IPS DF 19.7 (cell line): ENCODE results near the gene UTP25.

Experiments used
- DNase-seq: peaks from one replicate; pipeline ENCODE4 v3.0.0-alpha.2; 2013; ENCODE audit warnings: low read depth, low spot score

The UTP25 gene

GRCh38 chr1:209839875-209840546, 12.2 kb downstream of the UTP25 start:
- no peak for DNase-seq

DNA sequence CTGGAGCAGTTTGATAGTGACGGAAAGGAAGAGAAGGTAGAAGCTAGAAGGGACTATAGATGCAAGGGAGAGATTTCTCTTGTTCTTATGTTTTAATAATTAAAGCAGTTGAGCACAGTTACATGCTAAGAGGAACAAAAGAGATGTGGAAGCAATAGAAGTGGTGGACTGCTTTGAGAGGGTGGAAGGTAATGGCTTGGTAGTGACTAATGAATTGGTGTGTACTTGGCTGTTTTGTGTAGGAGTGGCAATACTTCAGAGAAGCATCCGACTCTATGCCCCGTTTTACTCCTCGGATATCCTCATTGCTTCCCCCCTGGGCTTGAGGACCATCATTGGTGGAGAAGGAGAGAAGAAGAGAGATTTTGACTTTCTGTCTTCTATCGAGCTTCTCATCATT, 12.8 kb downstream of the UTP25 start:
- DNase-seq, result no peak

DNA sequence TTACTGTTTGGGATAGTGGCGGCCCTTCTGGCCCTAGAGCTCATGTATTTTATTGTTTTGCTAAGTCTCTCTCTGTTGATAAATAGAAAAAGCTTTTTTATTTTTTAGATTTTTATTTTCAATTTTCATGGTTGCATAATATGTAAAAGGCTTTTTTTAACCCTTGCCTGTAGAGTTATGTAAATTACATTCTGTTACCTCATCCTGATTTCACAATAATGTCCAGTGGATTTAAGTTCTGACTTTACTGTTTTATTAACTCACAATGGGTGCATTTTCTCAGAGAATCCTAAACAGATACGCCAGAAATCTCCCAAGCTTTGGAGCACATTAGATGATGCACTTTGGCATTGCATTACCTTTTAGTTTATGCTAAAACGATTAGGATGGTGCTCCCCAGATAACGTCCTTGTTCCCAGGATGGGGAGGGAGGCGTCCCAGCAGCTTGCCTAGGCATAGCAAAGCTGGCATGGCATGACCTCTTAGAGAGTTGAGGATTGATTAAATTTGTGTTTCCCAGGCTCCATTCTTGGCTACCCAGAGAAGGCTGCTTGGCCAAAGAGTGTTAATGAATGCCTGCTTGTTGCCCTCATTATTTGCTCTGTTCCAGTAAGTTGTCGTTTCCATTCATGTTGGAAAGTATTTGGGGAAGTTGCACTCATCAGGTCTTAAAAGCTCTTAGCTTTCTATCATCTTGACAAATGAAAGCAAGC, 17.1 kb downstream of the UTP25 start:
- DNase-seq, result no peak

DNA sequence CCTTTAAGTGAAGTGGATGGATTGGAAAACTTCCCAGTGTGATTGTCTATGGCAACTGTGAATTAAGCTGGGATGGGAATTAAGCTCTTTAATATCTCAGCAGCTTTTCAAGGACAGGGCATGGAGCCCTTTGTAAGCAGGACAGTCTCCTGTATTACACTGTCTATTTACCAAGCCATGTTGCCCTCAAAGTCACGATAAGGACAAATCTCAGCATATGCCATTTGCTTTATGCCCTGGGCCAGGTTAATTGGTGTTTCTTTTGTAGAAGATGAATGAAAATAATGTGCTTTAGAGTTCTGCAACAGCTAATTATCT, 17.6 kb downstream of the UTP25 start:
- no peak for DNase-seq

DNA sequence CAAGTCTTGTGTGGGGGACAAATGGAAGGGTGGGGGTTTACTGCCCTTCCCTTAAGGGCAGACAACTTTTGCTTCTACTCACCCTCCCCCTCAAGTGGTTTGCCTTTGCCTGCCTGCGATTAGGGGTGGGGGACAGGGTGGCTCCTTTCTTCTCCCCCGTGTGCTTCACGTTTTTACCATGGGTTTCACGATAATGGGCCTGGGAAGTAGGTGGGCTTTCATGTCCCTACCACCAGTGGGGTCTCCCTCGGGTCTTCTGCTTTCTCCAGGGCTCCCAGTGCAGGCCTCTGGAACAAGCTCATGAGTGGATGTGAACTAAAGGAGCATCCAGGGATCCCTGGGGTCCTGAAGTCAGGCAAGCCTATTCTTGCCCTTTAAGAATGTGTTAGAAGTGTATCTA, 21.6 kb downstream of the UTP25 start:
- DNase-seq, result no peak

DNA sequence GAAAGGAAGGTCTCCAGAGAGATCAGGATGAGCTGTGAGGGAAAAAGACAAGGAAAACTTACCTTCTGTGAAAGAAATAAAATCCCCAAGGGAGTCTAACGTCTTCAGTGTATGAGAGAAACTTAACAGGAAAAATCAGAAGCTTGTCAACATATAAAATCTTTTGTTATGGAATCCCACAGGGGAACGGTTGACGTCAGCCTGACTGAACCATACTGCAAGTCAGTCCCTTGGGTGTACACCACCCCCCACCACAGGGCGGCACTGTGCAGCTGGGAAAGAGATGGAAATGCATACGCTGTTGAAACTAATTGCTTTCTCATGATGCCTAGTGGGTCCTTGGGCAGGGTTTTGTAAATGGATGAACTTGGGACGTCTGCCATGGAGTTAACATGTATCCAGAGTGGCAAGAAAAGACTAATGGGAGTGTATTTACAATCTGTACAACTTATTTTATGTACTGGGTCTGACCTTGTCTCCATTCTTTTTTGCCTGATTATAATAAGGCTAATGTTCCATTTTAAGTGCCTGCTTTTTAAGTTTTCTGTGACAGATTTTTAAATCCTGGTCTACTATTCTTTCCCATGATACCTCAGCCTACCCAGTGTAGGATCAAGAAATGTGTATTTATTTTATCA, 22.7 kb downstream of the UTP25 start:
- no peak for DNase-seq

DNA sequence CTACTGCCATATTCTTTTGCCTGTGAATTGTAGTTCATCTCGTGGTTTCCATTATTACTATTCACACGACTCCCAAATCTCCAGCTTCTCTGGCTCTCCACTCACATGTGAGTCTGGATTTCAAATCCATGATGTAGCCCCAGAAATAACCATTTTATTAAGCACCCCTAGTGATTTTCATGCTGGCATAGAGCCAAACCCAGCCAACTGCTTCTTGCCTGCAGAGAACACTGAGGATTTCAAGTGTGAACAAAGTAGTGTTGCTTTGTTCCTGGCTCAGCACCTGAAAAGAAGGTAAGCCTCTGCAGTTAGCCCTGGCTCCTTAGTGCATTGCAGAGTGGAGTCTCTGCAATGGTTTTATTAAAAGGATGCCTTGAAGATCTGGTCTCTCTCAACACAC, 25.9 kb downstream of the UTP25 start:
- no peak for DNase-seq

DNA sequence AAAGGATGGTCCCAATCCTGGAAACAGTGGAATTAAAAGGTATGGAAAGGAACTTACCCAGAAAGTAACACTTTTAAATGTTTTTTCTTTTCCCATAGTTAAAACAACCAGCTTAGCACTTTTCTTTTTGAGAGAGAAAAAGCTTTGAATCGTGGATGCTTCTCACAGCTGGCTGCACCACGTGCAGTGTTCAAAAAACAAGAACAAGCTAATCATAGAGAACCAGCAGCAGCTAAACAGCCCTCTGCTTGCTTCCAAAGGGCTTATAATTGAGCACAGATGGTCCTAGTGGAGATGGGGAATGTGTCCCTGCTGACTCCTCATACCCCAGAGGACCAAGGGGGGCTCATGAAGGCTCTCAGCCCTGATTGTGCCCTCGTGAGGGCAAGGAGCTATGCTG, 26.4 kb downstream of the UTP25 start:
- DNase-seq, result no peak

DNA sequence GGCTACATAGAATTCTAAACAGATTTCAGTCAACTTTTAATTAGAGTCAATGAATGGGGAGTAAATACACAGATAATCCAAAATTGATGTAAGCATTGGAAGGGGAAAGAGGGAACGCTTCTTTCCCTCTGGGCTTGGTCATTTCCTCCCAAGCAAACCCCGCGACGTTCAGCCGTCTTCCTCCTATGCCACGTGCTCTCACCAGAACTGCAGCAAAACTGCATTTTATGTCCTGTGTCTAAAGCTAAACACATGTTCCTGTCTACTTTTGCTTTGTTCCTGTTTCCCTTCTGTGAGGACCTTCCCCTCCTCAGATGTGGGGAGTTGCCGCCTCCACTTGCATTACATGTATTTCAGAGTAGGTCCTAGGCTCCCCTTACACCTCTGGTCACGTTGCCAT, 27.2 kb downstream of the UTP25 start:
- no peak for DNase-seq

DNA sequence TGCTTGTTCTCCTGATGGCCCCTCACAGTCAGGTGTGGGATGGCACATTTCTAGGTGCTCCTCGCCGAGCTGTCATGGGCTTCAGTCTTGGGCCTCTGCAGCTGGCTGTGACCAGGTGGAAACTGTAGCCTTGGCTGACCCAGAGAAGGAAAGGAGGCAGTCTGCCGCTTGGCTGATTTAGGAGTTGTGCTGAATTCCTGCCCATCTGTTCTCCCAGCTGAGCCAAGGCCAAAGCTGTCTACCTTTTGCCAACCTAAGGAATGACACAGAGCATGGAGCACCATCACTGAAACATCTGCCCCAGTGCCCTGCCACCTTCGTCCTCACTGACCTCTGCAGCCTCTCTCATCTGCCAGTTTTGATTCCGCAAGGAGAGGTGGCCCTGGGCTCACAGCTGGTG, 27.9 kb downstream of the UTP25 start:
- DNase-seq, result no peak

DNA sequence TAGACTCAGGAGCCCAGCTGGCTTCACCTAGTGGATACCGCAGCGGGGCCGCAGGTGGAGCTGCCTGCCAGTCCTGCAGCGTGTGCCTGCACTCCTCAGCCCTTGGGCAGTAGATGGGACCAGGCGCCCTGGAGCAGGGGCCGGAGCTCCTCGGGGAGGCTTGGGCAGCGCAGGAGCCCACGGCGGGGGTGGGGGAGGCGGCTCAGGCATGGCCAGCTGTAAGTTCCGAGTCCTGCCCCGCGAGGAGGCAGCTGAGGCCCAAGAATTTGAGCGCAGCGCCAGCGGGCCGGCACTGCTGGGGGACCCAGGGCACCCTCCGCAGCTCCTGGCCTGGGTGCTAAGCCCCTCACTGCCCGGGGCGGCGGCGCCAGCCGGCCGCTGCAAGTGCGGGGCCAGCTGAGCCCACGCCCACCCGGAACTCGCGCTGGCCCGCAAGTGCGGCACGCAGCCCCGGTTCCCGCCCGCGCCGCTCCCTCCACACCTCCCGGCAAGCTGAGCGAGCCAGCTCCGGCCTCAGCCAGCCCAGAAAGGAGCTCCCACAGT, 30.9 kb downstream of the UTP25 start:
- DNase-seq, result no peak

GRCh38 chr1:209860293-209860881, 32.6 kb downstream of the UTP25 start:
- peak; percentile 64 for DNase-seq

DNA sequence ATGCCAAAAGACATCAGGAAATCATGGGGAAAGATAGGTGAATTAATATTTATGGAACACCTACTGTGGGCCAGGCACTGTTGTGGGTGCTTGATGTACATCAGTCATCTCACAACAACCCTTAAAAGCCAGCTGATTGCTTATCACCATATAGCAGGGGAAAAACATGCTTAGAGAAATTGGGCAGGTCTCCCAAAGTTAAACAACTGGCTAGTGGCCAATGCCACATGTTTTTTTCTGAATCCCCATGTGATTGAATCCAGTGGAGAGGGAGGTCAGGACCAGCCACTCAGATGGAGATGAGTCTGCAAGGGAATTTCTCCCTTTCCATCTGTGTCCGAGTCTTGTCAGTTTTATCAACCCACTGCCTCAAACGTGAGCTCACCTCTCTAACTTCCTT, 33.5 kb downstream of the UTP25 start:
- no peak for DNase-seq

DNA sequence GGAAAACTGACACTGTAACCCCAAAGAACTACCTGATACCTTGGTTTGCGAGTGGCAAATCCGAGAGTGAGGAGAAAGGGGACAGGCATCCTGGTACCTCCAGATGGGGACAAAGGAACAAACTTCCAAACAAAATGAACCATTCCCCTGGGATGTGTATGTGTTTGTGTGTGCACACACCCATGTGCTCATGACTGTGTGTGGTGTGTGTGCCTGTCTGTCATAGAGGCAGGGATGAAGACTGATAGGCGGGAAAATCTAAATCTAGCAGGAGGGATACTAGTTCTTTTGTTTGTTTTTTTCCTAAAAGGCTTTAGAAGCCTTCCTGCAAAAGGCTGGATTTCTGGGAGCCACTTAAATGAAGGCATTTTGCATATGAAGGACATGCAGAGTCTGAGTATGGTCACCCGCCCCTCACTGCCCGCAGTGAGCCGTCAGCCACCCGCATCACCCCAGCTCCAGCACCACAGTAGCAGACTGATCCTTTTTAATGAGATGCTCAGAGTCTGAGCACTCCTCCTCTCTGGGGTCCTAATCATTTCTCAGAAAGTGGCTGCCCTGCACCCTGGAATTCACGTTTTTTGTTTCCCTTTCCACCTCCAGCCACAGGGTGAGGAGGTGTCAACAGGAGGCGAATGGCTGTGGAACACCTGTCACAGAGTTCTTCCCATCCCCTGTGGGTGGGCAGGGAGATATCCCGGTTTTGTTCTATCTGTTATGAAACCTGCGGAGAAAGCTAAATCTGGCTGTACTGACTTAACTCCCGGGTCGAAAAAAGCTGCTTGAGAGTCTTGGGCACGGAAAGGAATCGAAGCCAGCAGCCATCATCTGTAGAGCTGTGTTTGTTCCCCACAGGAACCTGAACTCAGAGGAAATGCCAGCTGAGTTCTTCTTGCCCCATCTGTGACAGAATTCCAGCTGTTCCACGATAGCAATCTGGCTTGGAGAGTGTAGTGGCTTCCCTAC, 34.9 kb downstream of the UTP25 start:
- DNase-seq, result no peak

DNA sequence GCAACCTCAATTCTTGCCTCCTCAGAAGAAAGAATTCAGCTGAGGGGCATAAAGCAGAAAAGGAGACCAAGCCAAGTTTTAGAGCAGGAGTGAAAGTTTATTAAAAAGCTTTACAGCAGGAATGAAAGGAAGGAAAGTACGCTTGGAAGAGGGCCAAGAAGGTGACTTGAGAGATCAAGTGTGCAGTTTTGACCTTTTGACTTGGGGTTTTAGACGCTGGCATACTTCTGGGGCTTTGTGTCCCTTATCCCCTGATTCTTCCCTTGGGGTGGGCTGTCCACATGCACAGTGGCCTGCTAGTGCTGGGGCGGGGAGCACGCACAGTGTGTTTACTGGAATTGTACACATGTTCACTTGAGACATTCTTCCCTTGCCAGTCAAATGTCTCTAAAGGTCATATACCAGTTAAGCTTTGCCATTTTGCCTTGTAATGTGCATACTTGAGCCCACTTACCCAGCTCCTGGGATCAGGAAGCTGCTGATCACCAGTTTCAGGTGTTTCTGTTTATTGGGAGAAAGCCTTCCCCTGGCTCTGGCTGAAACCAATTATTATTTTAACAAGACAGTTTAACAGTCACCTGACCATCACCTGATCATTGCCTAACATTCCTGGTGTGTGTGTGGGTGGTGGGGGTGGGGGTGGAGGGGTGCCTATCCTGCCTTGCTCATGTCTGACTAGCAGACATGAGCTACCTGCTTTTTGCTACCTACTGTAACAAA, 36.2 kb downstream of the UTP25 start:
- no peak for DNase-seq

DNA sequence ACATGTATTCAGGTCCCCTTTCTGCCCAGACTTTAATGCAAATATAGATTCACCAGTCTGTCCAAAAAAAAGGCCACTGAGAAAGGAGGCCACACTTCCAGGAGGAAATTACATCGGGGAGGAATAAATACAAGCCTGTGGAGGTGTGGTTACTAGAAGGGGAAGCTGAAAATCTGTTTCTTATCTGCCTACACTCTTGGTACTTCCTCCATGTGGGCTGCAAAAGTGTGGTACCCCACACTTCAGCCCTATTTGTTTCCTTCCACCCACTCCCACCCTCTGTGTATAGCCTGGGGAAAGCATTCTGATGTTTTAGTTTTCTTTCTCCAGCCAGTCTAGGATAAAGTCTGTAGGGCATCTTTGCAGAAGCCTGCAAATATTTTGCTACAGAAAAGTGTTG, 38.4 kb downstream of the UTP25 start:
- DNase-seq, result no peak

DNA sequence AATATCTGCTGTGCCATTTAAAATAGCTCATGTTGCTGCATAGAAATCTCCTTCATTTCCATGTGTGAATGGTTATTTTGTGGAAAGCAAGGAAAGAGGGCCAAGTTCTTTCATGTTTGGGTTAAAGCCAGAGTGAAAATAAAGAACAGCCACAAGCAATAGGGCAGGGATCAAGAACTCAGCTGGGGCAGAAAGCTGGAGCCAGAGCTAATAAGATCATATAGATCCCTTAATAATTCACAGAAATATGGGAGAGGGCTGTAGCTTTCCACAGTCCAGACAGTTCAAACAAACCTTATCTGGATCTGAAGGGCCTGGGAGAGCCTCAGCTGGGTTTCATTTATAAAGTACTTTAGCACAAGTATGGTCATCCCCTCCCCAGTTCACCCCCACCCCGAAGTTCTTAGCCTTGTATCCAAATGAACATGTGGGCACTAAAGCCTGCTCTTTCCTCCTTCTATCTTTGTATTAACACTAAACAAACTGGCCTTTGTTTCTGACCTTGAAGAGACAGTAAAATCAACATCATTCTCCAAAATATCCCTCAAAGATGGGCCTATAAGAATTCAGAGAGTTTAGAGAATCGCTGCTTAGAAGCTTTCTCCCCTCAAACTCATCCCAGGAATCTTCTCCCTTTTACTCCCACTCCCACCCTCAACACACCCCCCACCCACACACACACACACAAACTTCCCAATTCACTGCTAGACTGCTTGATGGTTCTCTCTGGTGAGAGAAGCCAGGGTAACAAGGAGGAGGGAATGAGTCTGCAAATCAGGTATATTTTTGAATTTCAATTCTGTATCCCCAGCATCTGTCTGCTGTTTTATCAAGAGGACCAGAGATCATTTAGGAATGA, 41.7 kb downstream of the UTP25 start:
- no peak for DNase-seq

DNA sequence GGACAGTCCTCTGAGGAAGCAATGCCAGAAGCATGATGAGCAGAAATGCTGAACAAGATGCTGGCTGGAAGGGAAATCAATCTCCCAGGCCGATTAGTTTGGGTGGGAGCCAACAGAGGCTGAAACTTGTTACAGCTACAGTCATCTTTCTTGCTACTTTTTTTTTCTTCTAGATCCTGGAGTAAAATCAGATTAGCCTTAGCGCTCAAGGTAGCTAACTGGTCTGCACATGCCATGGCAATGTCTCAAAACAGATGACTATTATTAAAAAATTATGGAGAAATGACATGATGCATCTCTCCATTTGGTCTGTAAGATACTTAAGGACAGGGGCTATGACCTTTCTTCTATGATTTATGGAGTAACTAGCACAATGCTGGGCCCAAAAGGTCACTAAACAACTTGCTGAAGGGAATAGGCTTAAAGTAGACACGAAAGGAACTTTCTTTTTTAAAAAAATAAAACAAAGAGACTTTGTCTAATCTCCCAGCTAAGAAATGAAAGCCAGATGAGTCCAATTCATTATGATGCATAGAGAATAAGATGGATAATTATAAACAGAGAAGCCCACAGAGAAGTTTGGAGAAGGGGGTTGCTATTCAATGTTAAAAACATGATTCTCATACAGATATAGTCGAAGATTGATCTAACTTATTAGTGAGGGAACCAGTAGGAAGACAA, 42.5 kb downstream of the UTP25 start:
- no peak for DNase-seq

- DNase-seq, result no peak
Measured at GRCh38 chr1:209871006-209871405, 43.2 kb downstream of the UTP25 start.
